HG02870 (cell line): ENCODE data around the gene NINJ2.
"Not testable (repeated sequence)": the region's sequence is repeated elsewhere in the genome, so short reads cannot be mapped to it uniquely, and the experiment has no call there.

Source experiments
- ATAC-seq: cut with Tn5 transposase; IDR thresholded peaks from one replicate; pipeline ENCODE4 v1.9.1; 2021; ENCODE audit warnings: mild to moderate bottlenecking, moderate library complexity; ENCODE audit not compliant: unreplicated experiment

NINJ2 gene

DNA sequence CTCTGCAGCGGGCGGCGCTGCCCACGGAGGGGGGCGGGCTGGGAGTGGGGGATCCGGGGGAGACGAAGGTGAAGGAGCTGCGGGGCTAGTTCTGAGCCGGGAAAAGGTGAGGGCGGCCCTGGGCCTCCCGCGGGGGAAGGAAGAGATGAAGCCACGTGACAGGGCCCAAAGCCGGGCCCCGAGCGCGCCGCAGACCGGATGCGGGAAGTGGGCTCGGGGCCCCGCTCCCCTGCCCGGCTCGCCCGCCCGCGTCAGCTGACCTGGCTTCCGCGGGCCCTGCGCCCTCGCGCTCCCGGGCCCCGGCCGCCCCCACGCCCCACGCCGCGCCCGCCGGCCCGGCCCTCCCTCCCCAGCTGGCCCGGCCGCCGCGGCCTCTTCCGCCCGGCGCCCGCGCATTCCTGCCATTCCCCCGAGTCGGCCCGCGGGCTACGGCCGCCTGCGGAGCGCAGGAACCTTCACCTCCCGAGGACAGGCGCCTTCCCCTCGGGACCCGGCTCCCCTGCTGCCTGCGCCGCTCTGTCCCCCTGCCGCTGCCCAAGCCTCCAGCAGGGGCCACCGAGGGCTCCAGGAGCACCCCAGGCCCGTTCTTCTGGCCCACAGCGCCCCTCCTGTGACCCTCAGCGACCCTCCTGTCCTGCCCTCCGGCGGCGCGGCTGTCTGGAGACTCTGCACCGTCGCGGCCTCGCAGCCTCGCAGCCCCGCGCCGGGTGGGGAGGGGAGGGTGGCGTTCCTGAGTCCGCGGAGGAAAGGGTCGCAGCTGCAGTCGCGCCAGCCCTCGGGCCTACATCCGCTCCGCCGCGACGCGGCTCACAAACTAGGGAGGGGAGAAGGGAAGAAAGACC is 20.4 kb downstream of the NINJ2 start:
- peak; percentile 44 for ATAC-seq

DNA sequence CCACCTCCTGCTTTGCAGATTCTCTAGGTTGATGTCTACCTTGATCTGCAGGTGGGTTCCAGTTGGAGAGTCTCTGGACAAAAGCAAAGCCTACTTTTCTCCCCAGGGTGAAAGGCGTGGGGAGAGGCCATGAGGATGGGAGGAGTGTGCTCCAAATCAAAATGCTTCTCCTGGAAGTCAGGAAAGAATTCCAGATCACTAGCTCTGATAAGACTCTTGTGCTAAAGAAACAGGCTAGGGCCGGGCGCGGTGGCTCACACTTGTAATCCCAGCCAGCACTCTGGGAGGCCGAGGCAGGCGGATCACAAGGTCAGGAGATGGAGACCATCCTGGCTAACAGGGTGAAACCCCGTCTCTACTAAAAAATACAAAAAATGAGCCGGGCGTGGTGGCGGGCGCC is 21.9 kb downstream of the NINJ2 start:
- not testable (repeated sequence) for ATAC-seq

DNA sequence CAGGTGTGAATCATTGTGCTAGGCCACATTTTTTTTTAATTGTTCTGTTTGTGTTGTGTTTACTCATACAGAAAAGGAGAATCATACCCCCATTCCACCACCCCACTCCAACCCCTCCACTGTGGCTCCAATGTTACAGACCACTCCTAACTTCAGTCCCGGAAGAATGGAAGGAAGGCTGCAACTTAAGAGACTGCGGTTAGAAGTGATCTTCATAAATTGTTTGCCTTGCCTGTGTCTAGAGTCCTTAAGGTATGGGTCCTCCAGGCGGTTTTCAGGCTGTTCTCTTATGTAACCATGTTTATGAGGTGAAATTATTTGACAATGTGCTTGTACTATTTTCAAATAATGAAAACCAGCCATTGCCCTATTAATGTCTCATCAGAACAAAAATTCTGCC is 22.5 kb downstream of the NINJ2 start:
- no peak for ATAC-seq

DNA sequence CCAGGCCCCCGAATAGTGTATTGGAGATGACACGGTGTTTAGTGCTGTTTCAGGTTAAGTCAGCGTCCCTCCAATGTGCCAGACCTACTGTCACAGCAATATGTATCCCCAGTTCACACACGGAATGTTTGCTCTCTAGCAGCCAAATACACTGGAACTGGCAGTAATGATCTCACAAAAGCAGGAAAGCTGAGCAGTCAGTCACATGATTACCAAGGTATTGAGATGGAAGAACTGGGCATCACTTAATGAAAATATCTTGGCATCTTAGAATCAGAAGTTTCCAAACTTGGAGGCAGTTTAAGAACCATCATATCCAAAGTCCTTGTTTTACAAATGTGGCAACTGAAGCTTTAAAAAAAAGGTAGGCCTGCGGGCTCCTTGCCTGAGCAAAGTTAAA is 23.3 kb downstream of the NINJ2 start:
- no peak for ATAC-seq

DNA sequence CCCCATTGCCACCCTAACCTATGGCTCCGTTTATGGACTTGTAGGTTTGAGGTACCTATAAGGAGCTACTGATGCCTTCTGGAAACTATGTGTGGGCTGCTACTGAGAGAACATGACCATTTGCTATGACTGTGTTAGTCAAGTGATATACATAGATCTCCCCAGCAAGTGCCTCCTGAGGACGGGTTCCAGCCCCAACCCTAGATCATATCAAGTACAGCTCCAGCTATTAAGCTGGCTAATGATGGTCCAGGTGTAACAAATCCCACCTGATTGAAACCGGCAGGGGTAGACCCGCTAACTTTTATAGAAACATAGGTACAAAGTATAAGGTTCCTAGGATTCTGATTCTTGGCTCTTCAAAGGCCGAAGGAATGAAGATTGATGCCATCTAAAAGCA is 23.7 kb downstream of the NINJ2 start:
- ATAC-seq: no peak

DNA sequence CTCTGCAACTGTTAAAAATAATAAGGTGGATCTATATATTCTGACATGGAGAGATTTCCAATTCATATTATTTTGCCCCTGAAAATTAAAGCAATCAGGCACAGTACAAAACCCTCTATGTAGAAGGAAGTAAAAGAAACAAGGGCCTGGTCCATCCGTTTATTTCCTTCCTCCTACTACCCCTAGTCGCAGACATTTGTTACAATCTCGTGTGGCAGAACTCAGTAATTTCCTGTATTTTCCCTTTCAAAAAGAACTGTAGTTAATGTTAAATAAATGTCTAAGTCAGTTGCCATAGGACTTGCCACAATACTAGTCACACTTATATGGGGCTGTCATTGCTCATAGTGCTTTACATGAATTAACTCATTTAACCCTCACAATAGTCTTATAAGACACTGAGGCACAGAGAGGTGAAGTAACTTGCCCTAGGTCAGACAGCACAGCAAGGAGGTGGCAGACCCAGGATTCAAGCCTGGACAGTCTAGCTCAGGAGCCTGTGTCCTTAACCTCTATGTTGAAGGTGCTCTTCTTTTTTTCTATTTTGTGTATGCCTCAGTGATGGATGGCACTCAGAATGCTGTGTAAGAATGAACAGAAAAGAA is 24.2 kb downstream of the NINJ2 start:
- no peak for ATAC-seq

DNA sequence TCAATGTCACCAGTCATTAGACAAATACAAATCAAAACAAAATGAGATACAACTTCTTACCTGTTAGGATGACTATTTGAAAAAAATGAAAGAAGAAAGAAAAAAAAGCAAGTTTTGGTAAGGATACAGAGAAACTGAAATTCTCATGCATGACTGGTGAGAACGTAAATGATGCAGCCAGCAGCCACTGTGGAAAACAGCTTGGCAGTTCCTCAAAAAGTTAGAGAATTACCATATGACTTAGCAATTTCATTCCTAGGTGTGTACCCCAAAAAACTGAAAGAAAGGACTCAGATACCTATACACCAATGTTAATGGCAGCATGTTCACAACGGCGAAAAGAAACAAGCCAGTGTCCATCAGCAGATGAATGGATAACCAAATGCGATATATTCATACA is 26.6 kb downstream of the NINJ2 start:
- ATAC-seq: no peak

DNA sequence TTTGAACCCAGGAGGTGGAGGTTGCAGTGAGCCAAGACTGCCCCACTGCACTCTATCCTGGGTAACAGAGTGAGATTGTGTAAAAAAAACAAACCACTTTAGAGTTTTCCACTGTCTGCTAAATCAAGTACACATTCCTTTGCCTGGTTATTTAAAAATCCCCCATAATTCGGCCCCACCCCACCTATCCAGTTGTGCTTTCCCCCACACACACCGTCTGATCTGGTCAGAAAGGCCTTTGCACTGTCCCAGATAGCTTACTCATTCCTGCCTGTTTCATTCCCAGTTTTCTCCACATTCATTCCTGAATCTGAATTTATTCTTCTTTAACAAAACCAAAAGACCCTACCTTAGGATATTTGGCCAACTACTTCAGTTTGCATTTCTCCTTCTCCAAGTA is 29.5 kb downstream of the NINJ2 start:
- no peak for ATAC-seq

DNA sequence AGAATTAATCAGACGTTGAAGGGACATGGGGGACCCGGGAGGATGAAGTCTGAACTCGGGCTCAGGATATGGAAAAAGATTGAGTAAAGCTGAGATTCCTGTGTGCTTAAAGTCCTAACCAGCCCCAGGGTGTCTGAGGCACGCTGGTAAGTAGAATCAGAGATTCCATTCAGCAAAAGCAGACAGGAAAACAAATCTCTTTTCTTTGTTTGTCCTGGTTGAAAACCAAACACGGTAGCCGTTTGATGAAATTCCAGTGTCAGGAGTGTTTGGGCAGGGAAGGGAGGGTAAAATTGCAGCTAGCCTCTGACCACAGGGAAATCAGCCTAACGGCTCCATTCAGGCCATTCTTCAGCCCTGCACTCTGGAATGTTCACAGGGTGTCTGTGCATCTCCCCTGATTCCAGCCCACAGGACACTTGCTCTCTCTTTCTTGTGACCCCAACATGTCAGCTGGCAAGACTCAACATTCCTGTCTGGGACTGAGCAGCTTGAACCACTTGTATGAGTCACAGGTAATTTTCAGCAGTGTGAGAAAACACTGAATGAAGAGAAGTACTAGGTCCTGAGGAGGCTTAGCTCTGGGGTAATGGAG is 31.0 kb downstream of the NINJ2 start:
- no peak for ATAC-seq

DNA sequence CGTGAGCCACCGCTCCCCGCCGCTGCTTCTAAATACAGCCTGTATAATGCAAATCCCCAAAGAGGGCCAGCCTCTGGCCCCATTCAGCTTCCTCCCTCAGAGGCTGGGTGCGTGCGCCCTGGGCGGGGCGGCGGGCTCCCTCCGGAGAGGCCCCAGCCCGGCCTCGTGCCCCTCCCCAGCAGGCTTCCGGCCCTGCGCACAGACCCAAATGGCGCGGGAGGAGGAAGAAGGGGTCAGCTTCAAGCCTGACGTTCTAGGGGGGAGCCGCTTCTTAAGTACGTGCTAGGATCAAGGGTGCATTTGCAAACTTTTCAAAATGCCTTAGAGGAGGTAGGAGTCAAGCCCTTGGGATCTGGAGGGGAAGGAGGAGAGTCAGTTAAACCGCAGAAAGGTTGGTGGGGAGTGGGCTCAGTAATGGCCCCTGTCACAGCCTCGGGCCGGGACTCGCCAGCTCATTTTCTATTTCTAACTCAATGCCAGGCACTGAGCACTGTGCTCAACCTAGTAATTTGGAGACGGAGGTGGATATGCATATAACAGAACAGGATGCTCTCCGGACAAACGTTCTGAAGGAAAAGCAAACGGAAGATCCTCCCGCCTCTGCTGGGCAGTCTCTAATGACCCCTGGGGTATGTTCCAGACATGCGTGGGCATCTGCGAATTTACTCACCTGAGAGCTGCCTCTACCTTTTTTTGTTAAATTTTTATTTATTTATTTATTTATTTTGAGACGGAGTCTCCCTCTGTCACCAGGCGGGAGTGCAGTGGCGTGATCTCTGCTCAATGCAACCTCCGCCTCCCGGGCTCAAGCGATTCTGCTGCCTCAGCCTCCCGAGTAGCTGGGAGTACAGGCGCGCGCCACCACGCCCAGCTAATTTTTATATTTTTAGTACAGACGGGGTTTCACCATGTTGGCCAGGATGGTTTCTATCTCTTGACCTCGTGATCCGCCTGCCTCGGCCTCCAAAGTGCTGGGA is 32.3 kb downstream of the NINJ2 start:
- peak; percentile 88 for ATAC-seq

DNA sequence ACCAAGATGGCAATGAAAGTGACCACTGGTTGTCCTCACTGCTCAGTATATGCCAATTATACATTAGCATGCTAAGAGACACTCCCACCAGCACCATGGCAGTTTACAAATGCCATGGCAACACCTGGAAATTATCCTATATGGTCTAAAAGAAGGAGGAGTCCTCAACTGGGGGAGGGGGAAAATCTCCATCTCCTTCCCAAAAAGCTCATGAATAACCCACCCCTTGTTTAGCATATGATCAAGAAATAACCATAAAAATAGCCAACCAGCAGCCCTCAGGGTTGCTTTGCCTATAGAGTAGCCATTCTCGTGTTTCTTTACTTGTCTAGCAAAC is 34.5 kb downstream of the NINJ2 start:
- ATAC-seq: not testable (repeated sequence)

DNA sequence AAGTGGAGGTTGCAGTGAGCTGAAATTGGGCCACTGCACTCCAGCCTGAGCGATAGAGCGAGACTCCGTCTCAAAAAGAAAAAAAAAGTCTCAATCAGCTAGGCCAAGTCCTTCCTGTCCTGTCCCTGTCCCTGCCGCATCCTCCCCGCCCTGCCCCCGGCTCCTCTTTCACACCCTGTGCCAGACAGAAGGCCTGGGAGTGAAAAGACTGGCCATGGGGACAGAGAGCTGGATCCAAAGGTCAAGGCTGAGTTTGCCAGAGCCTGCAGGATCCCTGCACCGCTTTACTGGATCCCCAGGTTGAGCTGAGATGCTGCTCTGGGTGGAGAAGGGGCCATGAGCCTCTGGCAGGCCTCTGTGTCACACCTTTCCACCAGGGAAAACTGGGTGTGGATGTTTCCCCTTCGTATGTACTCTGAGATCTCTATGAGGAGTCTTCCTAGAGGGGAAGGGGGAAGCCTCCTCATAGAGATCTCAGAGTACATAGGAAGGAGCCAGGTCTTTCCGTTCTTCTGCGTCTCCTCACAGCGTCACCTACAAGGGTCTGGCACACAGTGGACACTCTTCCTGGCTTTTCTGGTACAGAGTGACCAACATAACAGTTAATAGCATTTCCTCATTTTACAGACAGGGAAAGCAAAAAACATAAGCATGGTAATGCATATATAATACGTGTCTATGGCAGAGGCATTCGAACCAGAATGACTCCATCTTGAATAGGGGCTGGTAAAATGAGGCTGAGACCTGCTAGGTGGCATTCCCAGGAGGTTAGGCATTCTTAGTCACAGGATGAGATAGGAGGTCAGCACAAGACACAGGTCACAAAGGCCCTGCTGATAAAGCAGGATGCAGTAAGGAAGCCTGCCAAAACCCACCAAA is 35.1 kb downstream of the NINJ2 start:
- ATAC-seq: no peak

DNA sequence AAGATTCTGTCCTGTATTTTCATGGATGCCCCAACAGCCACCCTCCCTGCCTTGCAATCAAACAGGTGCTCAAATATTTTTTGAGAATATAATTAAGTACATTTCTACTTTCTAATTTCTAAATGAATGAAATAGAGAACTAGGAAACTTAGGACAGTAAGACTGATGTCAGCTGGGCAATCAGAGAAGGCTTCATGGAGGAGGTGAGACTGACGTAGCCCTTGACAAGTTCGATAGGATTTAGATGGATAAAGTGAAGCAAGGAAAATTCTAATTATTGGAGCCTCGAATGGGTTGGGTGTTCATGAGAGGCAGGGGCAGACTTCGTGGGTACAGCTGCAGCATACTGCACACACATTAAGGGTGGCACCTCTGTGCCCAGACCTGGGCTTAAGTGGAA is 36.0 kb downstream of the NINJ2 start:
- no peak for ATAC-seq

DNA sequence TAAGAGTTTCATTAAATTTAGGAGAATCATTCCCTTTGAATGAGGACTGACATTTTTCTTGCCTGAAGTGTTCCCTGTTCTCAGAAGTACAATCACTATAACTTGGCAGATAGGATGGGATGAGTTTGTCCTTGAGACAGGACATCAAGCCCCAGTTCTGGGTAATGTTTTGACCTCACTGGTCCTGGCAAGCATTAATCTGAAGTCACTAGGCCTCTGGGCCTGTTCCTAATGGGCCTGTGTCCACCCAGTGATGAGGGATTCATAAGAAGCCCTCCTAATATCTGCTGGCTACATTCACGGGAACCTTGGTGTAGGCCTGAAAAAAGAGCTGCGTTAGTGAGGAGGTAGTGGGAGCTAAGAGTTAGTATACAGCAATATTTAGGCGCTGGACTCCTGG is 37.2 kb downstream of the NINJ2 start:
- no peak for ATAC-seq

DNA sequence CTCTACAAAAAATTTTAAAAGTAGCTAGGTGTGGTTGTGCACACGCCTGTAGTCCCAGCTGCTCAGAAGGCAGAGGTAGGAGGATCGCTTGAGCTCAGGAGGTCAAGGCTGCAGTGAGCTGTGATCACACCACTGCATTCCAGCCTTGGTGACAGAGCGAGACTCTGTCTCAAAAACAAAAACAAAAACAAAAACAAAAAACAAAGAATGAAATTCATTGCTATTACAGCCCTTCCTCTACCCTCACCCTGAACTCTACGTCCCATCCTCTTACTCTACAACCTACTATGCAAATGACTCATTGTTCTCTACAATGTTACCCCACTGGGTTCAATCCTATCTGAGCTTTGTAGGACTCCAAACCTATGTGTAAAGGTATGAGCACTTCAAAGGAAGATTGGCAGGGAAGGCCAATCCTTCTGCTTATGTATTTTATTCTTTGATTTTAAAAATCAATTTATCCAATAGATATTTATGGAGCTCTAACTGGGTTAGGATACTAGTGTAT is 39.3 kb downstream of the NINJ2 start:
- no peak for ATAC-seq

DNA sequence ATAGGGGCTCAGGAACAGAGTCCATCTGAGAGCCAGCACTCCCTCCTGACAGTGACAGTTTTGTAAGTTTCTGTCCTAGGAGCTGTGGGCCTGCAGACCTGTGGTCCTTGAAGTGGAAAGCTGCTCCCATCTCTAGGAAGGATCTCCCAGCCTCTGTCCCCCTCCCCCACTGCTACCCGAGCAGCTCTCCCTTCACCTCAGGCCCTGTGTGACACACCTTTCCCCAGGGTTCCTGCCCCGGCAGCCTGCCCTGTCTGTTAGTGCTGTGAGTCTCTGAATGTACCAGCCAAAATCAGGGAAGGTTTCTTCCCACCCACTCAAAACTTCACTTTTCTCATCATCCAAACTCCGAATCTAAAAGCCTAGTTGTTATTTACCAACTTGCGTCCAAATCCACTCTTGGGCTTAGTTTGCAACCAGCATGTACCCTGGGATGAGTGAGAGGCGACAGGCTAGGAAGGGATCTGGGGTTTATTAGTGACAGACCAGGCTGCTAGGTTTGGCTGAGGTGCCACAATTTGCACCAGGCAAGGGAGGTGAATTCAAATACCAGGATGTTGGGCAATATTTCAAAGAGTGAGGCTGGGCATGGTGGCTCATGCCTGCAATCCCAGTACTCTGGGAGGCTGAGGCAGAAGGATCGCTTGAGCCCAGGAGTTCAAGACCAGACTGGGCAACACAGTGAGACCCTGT is 39.9 kb downstream of the NINJ2 start:
- no peak for ATAC-seq

DNA sequence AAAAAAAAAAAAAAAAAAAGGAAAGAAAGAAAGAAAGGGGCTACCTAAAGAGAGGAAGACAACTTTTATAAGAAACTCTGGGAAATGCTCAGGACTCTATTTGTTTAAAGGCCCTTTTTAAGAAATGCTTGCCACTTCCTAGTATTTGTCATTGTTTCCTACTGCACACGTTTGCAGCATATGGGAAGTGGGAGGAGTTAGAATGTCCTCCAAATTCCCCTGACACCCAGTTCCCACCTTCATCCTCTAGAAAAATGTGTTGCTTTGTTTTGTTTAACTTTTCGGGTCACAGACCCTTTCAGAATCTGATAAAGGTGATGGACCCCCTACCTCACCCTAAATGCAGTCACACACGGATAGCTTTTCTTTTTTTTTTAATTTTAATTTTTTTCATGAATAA is 40.8 kb downstream of the NINJ2 start:
- ATAC-seq: no peak

DNA sequence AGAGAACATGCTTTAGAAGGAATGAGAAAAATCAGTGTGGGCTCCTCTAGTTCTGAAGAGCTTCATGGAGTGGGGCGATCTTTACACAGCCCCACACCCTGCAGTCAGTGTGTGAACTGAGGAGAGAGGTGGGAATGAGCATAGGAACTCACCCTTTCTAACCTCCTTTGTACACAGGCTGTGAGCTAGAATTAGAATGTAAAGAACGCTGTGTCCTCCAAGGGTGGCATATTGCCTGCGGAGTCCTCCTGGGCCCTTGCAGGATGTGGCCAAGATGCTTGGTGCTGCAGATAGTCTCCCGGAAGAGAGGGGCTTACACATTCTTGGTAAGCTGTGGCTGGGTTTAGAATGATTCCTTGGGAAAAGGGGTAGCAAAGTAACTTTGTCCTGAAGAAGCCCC is 43.9 kb downstream of the NINJ2 start:
- no peak for ATAC-seq

DNA sequence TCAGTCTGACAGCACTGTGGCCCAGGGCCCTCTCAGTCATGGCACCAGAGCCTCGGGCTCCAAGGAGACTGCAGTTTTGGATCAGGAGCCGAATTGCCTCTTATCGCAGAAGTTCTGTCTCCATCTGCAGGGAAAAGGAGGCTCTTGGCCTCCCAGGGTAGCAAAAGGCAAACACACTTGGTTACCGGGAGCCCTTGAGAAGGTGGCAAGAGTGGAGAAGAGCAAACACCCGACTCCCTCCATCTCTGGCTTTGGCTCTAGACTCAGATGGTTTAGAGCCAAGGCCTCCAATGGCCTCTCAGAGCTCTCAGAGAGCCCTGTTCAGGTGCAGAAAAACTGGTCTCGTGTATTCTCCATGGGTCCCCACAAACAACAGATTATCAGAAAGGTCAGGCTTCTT is 44.6 kb downstream of the NINJ2 start:
- ATAC-seq: no peak
